ENCODE data around the gene CEP192.

DNA sequence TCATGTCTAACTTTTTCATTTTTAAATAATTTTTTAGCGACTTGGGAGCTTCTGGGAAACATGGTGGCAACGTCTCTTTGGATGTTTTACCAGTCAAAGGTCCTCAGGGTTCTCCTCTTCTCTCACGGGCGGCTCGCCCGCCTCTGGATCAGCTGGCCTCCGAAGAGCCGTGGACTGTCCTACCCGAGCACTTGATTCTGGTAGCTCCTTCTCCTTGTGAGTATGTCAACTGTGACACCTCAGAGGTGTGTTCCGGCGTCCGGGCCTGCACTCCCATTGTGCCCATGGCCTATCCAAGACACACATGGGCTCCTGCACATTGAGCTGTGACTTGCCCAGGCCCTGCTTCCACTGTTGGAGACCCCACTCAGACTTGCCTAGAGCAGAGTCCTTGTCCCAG, 104.3 kb downstream of the CEP192 start:
- TF ChIP-seq ZNF274 (IDR thresholded peaks at IDR 0.05; ENCODE audit: low read depth, low read length) (no peak), YY1 (IDR thresholded peaks at IDR 0.05; ENCODE audit: insufficient read depth, insufficient read length) (no peak), SUZ12 (IDR thresholded peaks at IDR 0.05; ENCODE audit: extremely low read depth, insufficient read depth, insufficient read length) (no peak)

All from NT2/D1 (cell line).